ENCODE results near the gene PRKAB1. TPM values are rescaled to one million over a fixed set of nuclear protein-coding genes. Genes with fewer than 3 reads are reported as not detected.

The PRKAB1 gene
- total RNA-seq, 3 donors from 2014 or later (not counting 1 experiment from before 2014, with no cell fraction given), result 21.8 to 34.6 (median 23.5) TPM

DNA sequence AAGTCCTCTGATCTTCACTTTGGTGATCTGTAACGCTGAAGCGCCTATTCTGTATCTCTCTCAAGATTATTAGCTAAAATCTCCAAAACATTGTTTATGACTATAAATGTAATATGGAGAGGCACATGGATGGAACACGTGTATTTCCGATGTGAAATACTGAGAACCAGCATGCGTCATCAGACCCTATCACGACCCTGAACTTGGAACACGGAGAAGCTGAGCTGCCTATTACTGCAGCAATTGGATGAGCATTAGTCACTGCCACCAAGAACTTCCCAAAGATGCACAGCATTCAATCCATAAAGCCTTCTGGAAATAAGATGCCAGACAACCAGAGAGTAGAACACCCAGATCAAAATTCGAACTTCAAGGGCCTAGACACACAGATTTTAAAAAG, 61.9 kb downstream of the PRKAB1 start:
- 97% methylated on average over 6 of the region's 8 CpGs for WGBS (ENCODE audit: insufficient coverage)
- ATAC-seq, result no peak
- Histone ChIP-seq H3K4me1 (ENCODE audit: control insufficient read depth, insufficient read depth, low read length) (no peaks in the 10 kb centered on the region), H3K4me3 (ENCODE audit: low read length) (no peak overlapping the region), H3K36me3 (ENCODE audit: control insufficient read depth, insufficient read depth, low read length) (no peaks in the 10 kb centered on the region), H3K27me3 (ENCODE audit: control insufficient read depth, insufficient read depth, low read length) (no peaks in the 10 kb centered on the region), H3K9me3 (ENCODE audit: control insufficient read depth, insufficient read depth, low read length) (no peaks in the 10 kb centered on the region), H3K27ac (ENCODE audit: low read length) (no peak overlapping the region)
- Mint-ChIP-seq H3K27ac (no peak overlapping the region), H3K4me1 (no peaks in the 10 kb centered on the region), H3K4me3 (no peak overlapping the region), H3K27me3 (ENCODE audit: low read depth in 2 of 2) (no peaks in the 10 kb centered on the region), H3K36me3 (no peaks in the 10 kb centered on the region), H3K9me3 (no peaks in the 10 kb centered on the region)
- intact Hi-C loops (cut with micrococcal nuclease), result no loop called here
- no peak for TF ChIP-seq CTCF (IDR thresholded peaks at IDR 0.05)
- no peak for DNase-seq

GRCh38 chr12:119730381-119730780, 62.4 kb downstream of the PRKAB1 start:
- Mint-ChIP-seq H3K4me3 (no peak overlapping the region), H3K27me3 (ENCODE audit: low read depth in 2 of 2) (no peaks in the 10 kb centered on the region), H3K4me1 (no peaks in the 10 kb centered on the region)

More at GRCh38 chr12:119730381-119730780, 62.4 kb downstream of the PRKAB1 start:
- H3K9me3 ChIP-seq (ENCODE audit: control insufficient read depth, insufficient read depth, low read length), result no peaks in the 10 kb centered on the region
- 96% methylated on average over 13 of the region's 13 CpGs for WGBS (ENCODE audit: insufficient coverage)
- H3K4me3 ChIP-seq (ENCODE audit: low read length), result no peak overlapping the region
- no peaks in the 10 kb centered on the region for H3K36me3 ChIP-seq (ENCODE audit: control insufficient read depth, insufficient read depth, low read length)
- ATAC-seq (no peak), DNase-seq (no peak)
- Mint-ChIP-seq H3K27ac (no peak overlapping the region), H3K9me3 (no peaks in the 10 kb centered on the region), H3K36me3 (no peaks in the 10 kb centered on the region)
- no peak overlapping the region for H3K27ac ChIP-seq (ENCODE audit: low read length)
- H3K4me1 ChIP-seq (ENCODE audit: control insufficient read depth, insufficient read depth, low read length), result no peaks in the 10 kb centered on the region
- TF ChIP-seq CTCF (IDR thresholded peaks at IDR 0.05), result no peak
- no peaks in the 10 kb centered on the region for H3K27me3 ChIP-seq (ENCODE audit: control insufficient read depth, insufficient read depth, low read length)
- intact Hi-C loops (cut with micrococcal nuclease), result no loop called here

Other genes with a start within 250 kb of the PRKAB1 start
- gene TMEM233, start 74.4 kb upstream of the PRKAB1 start, total RNA-seq, result not detected
- gene CIT, start 209.2 kb downstream of the PRKAB1 start, total RNA-seq, result 1 to 10 TPM; 2.8 to 4.2 (median 3.6) TPM